ENCODE results near the gene MRM1.

DNA sequence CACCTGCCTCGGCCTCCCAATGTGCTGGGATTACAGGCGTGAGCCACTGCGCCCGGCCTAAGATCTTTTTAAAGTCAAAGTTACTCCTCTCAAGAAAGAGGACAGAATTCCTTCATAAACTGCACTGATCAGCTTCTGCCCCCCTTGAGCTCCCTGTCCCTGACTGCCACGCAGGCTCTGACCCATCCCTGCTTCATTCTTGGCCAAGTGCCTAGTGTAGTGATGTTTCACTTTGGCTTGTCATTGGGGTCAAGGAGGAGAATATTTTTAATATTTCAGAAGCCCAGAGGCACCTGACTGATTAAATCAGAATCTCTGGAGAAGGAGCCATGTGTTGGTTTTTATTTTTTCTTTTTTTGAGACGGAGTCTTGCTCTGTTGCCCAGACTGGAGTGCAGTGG is 9.1 kb downstream of the MRM1 start:
- TF ChIP-seq POLR2A (IDR thresholded peaks at IDR 0.05) = no peak
- TF ChIP-seq, protein P1, sequence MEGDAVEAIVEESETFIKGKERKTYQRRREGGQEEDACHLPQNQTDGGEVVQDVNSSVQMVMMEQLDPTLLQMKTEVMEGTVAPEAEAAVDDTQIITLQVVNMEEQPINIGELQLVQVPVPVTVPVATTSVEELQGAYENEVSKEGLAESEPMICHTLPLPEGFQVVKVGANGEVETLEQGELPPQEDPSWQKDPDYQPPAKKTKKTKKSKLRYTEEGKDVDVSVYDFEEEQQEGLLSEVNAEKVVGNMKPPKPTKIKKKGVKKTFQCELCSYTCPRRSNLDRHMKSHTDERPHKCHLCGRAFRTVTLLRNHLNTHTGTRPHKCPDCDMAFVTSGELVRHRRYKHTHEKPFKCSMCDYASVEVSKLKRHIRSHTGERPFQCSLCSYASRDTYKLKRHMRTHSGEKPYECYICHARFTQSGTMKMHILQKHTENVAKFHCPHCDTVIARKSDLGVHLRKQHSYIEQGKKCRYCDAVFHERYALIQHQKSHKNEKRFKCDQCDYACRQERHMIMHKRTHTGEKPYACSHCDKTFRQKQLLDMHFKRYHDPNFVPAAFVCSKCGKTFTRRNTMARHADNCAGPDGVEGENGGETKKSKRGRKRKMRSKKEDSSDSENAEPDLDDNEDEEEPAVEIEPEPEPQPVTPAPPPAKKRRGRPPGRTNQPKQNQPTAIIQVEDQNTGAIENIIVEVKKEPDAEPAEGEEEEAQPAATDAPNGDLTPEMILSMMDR (IDR thresholded peaks at IDR 0.05) = no peak

Measured in lower leg skin (tissue), 3 donors.